Trophoblast cell (in vitro differentiated cells and primary cell): Measurements from ENCODE around the gene FAM72C.
"Not testable (repeated sequence)": the region's sequence is repeated elsewhere in the genome, so short reads cannot be mapped to it uniquely, and the experiment has no call there.

ENCODE experiments used
- DNase-seq, 2 donors: peaks; one replicate each; pipeline ENCODE4 v3.0.0-alpha.2; 2016
- H2AFZ ChIP-seq: 2 replicates; pipeline ENCODE4 v1.6.1; 2013; ENCODE audit warnings: low read length, moderate library complexity, mild to moderate bottlenecking; ENCODE audit not compliant: insufficient read depth, poor library complexity
- H2AK5ac ChIP-seq: 2 replicates; pipeline ENCODE4 v1.6.1; 2013; ENCODE audit warnings: mild to moderate bottlenecking, low read length
- H2BK120ac ChIP-seq: 2 replicates; pipeline ENCODE4 v1.6.1; 2013; ENCODE audit warnings: low read length, mild to moderate bottlenecking, moderate library complexity; ENCODE audit not compliant: insufficient read depth, poor library complexity
- H2BK12ac ChIP-seq: 2 replicates; pipeline ENCODE4 v1.6.1; 2013; ENCODE audit warnings: mild to moderate bottlenecking, low read length, moderate library complexity
- H2BK5ac ChIP-seq: 2 replicates; pipeline ENCODE4 v1.6.1; 2013; ENCODE audit warnings: low read length, low read depth, moderate library complexity, mild to moderate bottlenecking; ENCODE audit not compliant: poor library complexity
- H3K14ac ChIP-seq: 2 replicates; pipeline ENCODE4 v1.6.1; 2013; ENCODE audit warnings: mild to moderate bottlenecking, low read length
- H3K18ac ChIP-seq: 2 replicates; pipeline ENCODE4 v1.6.1; 2013; ENCODE audit warnings: mild to moderate bottlenecking, low read length
- H3K23ac ChIP-seq: 2 replicates; pipeline ENCODE4 v1.6.1; 2013; ENCODE audit warnings: low read length
- H3K27ac ChIP-seq: 2 replicates; pipeline ENCODE4 v1.5.1; 2013; ENCODE audit warnings: low read depth, mild to moderate bottlenecking, inconsistent platforms, low read length, moderate library complexity
- H3K27me3 ChIP-seq: 2 replicates; pipeline ENCODE4 v1.6.1; 2013; ENCODE audit warnings: inconsistent platforms, mild to moderate bottlenecking, low read length, moderate library complexity; ENCODE audit not compliant: insufficient read depth
- H3K36me3 ChIP-seq, 2 experiments: 1 replicate in 1 of 2; 2 replicates in 1 of 2; pipeline ENCODE4 v1.6.1; 2013; ENCODE audit warnings: low read length in 2 of 2, mild to moderate bottlenecking in 2 of 2, moderate library complexity in 1 of 2; ENCODE audit not compliant: insufficient read depth in 2 of 2, control insufficient read depth in 1 of 2
- H3K4ac ChIP-seq: 2 replicates; pipeline ENCODE4 v1.6.1; 2013; ENCODE audit warnings: low read depth, mild to moderate bottlenecking, low read length, moderate library complexity
- H3K4me1 ChIP-seq, 2 experiments: 1 replicate in 1 of 2; 2 replicates in 1 of 2; pipeline ENCODE4 v1.6.1; 2013; ENCODE audit warnings: low read length in 2 of 2, mild to moderate bottlenecking in 2 of 2, moderate library complexity in 1 of 2; ENCODE audit not compliant: insufficient read depth in 2 of 2, control insufficient read depth in 1 of 2
- H3K4me2 ChIP-seq: 2 replicates; pipeline ENCODE4 v1.6.1; 2013; ENCODE audit warnings: inconsistent platforms, mild to moderate bottlenecking, low read length, moderate library complexity
- H3K4me3 ChIP-seq: 2 replicates; pipeline ENCODE4 v1.5.1; 2013; ENCODE audit warnings: mild to moderate bottlenecking, low read depth, low read length, inconsistent platforms
- H3K79me1 ChIP-seq: one replicate; pipeline ENCODE4 v1.6.1; 2013; ENCODE audit warnings: low read length
- H3K79me2 ChIP-seq: 2 replicates; pipeline ENCODE4 v1.6.1; 2013; ENCODE audit warnings: low read length, mild to moderate bottlenecking; ENCODE audit not compliant: control insufficient read depth, insufficient read depth, poor library complexity
- H3K9ac ChIP-seq: 2 replicates; pipeline ENCODE4 v1.6.1; 2013; ENCODE audit warnings: mild to moderate bottlenecking, low read length
- H3K9me3 ChIP-seq: 2 replicates; pipeline ENCODE4 v1.6.1; 2013; ENCODE audit warnings: low read depth, mild to moderate bottlenecking, control low read depth, inconsistent platforms, low read length; ENCODE audit not compliant: insufficient read depth
- H4K12ac ChIP-seq: 2 replicates; pipeline ENCODE4 v1.6.1; 2013; ENCODE audit warnings: low read depth, mild to moderate bottlenecking, low read length, moderate library complexity
- H4K8ac ChIP-seq: 2 replicates; pipeline ENCODE4 v1.6.1; 2013; ENCODE audit warnings: low read depth, mild to moderate bottlenecking, low read length, moderate library complexity
- H4K91ac ChIP-seq: one replicate; pipeline ENCODE4 v1.6.1; 2013; ENCODE audit warnings: low read depth, mild to moderate bottlenecking, low read length, moderate library complexity
- WGBS: extraction: QIAGEN DNeasy Blood & Tissue Kit; methylation state at CpG from one replicate; pipeline ENCODE4 v1.1.7; 2013; ENCODE audit warnings: missing lambda C conversion rate; ENCODE audit not compliant: insufficient read length, insufficient coverage; ENCODE audit errors: extremely low coverage; 5-methylcytosine and 5-hydroxymethylcytosine counted together

FAM72C gene

GRCh38 chr1:144004259-144004658, 32.5 kb upstream of the FAM72C start:
- H3K27ac ChIP-seq, H2BK120ac ChIP-seq, H3K79me1 ChIP-seq, H3K27me3 ChIP-seq, H3K4me3 ChIP-seq, H3K36me3 ChIP-seq, H3K79me2 ChIP-seq, H3K9me3 ChIP-seq, H3K18ac ChIP-seq, H3K23ac ChIP-seq, H2BK12ac ChIP-seq, H4K12ac ChIP-seq, H3K4me1 ChIP-seq, H2AK5ac ChIP-seq, H4K8ac ChIP-seq, H3K4me2 ChIP-seq, H3K9ac ChIP-seq, H2BK5ac ChIP-seq, H3K14ac ChIP-seq, H4K91ac ChIP-seq, H2AFZ ChIP-seq, H3K4ac ChIP-seq, DNase-seq: not testable (repeated sequence)
- no CpG with 5 or more reads among the region's 1 CpG for WGBS

GRCh38 chr1:144003306-144004029, 31.7 kb upstream of the FAM72C start:
- H3K14ac ChIP-seq, H3K79me2 ChIP-seq, H4K91ac ChIP-seq, H3K23ac ChIP-seq, H3K27me3 ChIP-seq, H3K79me1 ChIP-seq, H3K18ac ChIP-seq, H2AK5ac ChIP-seq, H3K36me3 ChIP-seq, H2BK12ac ChIP-seq, H2AFZ ChIP-seq, H3K4ac ChIP-seq, H3K4me1 ChIP-seq, DNase-seq, H3K27ac ChIP-seq, H4K12ac ChIP-seq, H2BK5ac ChIP-seq, H3K9ac ChIP-seq, H2BK120ac ChIP-seq, H3K9me3 ChIP-seq, H3K4me2 ChIP-seq, H4K8ac ChIP-seq, H3K4me3 ChIP-seq: not testable (repeated sequence)
- WGBS = no CpG with 5 or more reads among the region's 2 CpGs

DNA sequence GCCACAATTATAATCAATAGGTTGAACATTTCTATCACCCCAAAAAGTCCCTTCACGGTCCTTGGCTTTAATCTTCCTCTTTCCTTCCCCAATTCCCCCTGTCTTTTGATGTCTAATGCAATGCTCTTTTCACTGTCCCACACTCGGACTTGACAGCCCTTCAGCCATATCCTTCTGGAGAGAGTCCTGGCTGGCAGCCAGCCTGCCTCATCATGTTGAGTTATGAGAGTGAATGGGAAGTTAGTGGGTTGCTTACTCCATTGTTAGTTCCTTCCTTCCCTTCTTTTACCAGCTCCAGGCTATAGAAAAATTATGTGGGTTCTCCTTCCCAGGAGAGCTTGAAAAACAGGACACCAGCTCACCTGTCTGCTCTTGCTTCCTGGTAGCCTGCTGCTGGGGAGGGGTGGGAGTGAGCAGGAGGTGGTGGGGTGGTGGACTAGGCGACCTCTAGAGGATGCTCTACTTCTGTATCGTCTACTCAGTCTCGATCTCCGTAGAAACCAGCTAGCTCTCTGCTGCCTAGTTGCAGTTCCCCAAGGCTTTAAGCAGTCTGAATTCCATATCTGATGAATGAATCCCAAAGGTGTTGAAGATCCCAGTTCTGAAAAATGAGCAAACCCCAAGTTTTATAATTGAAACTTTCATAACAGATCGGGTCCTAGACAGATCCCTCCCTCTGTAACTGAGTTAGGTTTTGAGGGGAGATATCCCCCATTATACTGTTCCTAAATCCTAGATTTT, 30.5 kb upstream of the FAM72C start:
- not testable (repeated sequence) for H2BK120ac ChIP-seq, H3K27me3 ChIP-seq, H3K4me2 ChIP-seq, H3K36me3 ChIP-seq, H3K4ac ChIP-seq, H2AK5ac ChIP-seq, H3K27ac ChIP-seq, H3K9ac ChIP-seq, H3K79me2 ChIP-seq, H4K91ac ChIP-seq, H3K4me1 ChIP-seq, H2AFZ ChIP-seq, H3K4me3 ChIP-seq, H3K14ac ChIP-seq, H3K9me3 ChIP-seq, H4K12ac ChIP-seq, H2BK12ac ChIP-seq, H2BK5ac ChIP-seq, H3K23ac ChIP-seq, H4K8ac ChIP-seq, H3K79me1 ChIP-seq, H3K18ac ChIP-seq
- peak in 1 of 2 donors; percentile 2 for DNase-seq
- no CpG with 5 or more reads among the region's 7 CpGs for WGBS

GRCh38 chr1:144001077-144001476, 29.3 kb upstream of the FAM72C start:
- H4K12ac ChIP-seq, H3K79me2 ChIP-seq, H2BK12ac ChIP-seq, H3K4me3 ChIP-seq, H2AFZ ChIP-seq, H3K79me1 ChIP-seq, H2BK120ac ChIP-seq, H3K9ac ChIP-seq, H4K91ac ChIP-seq, H3K4ac ChIP-seq, H3K18ac ChIP-seq, DNase-seq, H3K36me3 ChIP-seq, H3K27ac ChIP-seq, H3K23ac ChIP-seq, H3K27me3 ChIP-seq, H2AK5ac ChIP-seq, H3K4me1 ChIP-seq, H4K8ac ChIP-seq, H3K9me3 ChIP-seq, H3K4me2 ChIP-seq, H3K14ac ChIP-seq, H2BK5ac ChIP-seq: not testable (repeated sequence)
- WGBS = no CpG with 5 or more reads among the region's 8 CpGs
